B cell (primary cell): Measurements from ENCODE around the gene SLC25A21. TPM values are rescaled to one million over a fixed set of nuclear protein-coding genes. Genes with fewer than 3 reads are reported as not detected.

Experiments used
- ATAC-seq: fragments of 200-7000 bp; cut with Tn5 transposase; one replicate; pipeline ENCODE4 v1.10.0; 2021; ENCODE audit warnings: low read depth, mild to moderate bottlenecking, moderate number of reproducible peaks, moderate library complexity
- CTCF ChIA-PET: fragments of 350-600 bp; sonication (Branson Sonifier 250); formaldehyde crosslinking; loops from one replicate; lab custom pipeline; 2021; ENCODE audit warnings: antibody characterized with exemption, inconsistent platforms; lab: Charles Lee
- POLR2A ChIA-PET: fragments of 350-600 bp; sonication (Branson Sonifier 250); formaldehyde crosslinking; loops from one replicate; lab custom pipeline; 2021; ENCODE audit warnings: antibody characterized with exemption; lab: Charles Lee
- DNase-seq: peaks from one replicate; pipeline ENCODE4 v3.0.0; 2013
- H2AFZ ChIP-seq: 2 replicates; pipeline ENCODE4 v1.6.1; 2012; ENCODE audit warnings: mild to moderate bottlenecking, low read depth, low read length; ENCODE audit not compliant: insufficient read depth, poor library complexity, severe bottlenecking
- H3K27ac ChIP-seq, 2 donors: 1 replicate in 1 of 2; 2 replicates in 1 of 2; pipeline ENCODE4 v1.5.1; 2012 to 2013; ENCODE audit warnings: low read length in 2 of 2, mild to moderate bottlenecking in 2 of 2, moderate library complexity in 1 of 2
- H3K27me3 ChIP-seq, 4 experiments: fragments of 200-600 bp in 1 of 4; sonication (generic) in 1 of 4; replicated peaks in 1 of 4; 1 replicate in 2 of 4; 2 replicates in 2 of 4; pipeline versions ENCODE4 v1.6.1 to v1.7.0; 2013 to 2016; ENCODE audit warnings: low read length in 3 of 4, mild to moderate bottlenecking in 2 of 4, mixed read lengths in 1 of 4, moderate library complexity in 1 of 4; ENCODE audit not compliant: insufficient read depth in 4 of 4, control insufficient read depth in 3 of 4; ENCODE audit errors: control extremely low read depth in 1 of 4
- H3K36me3 ChIP-seq, 2 experiments: replicated peaks in 1 of 2; 1 replicate in 1 of 2; 2 replicates in 1 of 2; pipeline versions ENCODE4 v1.6.1 to v1.7.1; 2013; ENCODE audit warnings: low read length in 1 of 2; ENCODE audit not compliant: insufficient read depth in 2 of 2, control insufficient read depth in 1 of 2; ENCODE audit errors: control extremely low read depth in 1 of 2, extremely low read depth in 1 of 2
- H3K4me1 ChIP-seq, 2 donors: fragments of 200-600 bp in 1 of 2; sonication (generic) in 1 of 2; 1 replicate in 1 of 2; 2 replicates in 1 of 2; pipeline versions ENCODE4 v1.5.1 to v1.6.1; 2013 to 2017; ENCODE audit warnings: low read length in 2 of 2; ENCODE audit not compliant: control insufficient read depth in 2 of 2, insufficient read depth in 2 of 2
- H3K4me2 ChIP-seq: replicated peaks from 2 replicates; pipeline ENCODE3; 2012; ENCODE audit warnings: mild to moderate bottlenecking, low read depth, low read length; ENCODE audit not compliant: poor library complexity, severe bottlenecking
- H3K4me3 ChIP-seq, 5 experiments: fragments of 200-600 bp in 1 of 5; sonication (generic) in 1 of 5; 1 replicate in 3 of 5; 2 replicates in 2 of 5; pipeline versions ENCODE4 v1.5.1 to v1.7.0; 2011 to 2016; ENCODE audit warnings: low read length in 4 of 5, mild to moderate bottlenecking in 4 of 5, low read depth in 2 of 5, control low read depth in 1 of 5, moderate library complexity in 1 of 5; ENCODE audit not compliant: insufficient read depth in 1 of 5; ENCODE audit errors: control extremely low read depth in 1 of 5, extremely low read depth in 1 of 5
- H3K79me2 ChIP-seq: fragments of 200-600 bp; sonication (generic); one replicate; pipeline ENCODE4 v1.6.0; 2016; ENCODE audit warnings: low read length; ENCODE audit not compliant: control insufficient read depth, insufficient read depth
- H3K9ac ChIP-seq: fragments of 200-600 bp; sonication (generic); 2 replicates; pipeline ENCODE4 v1.6.1; 2017; ENCODE audit warnings: mild to moderate bottlenecking, low read length, moderate library complexity
- H3K9me3 ChIP-seq, 3 donors: one replicate each; pipeline versions ENCODE4 v1.6.1 to v1.7.1; 2013; ENCODE audit warnings: low read length in 2 of 3; ENCODE audit not compliant: control insufficient read depth in 2 of 3, insufficient read depth in 1 of 3; ENCODE audit errors: control extremely low read depth in 1 of 3
- H4K20me1 ChIP-seq: 2 replicates; pipeline ENCODE4 v1.6.0; 2012; ENCODE audit warnings: mild to moderate bottlenecking, low read length; ENCODE audit not compliant: insufficient read depth, control insufficient read depth, poor library complexity, severe bottlenecking
- H3K27ac Mint-ChIP-seq: one replicate; pipeline ENCODE4 v1.8.0; 2021; ENCODE audit warnings: mixed read lengths
- H3K27me3 Mint-ChIP-seq: one replicate; pipeline ENCODE4 v1.8.0; 2021; ENCODE audit warnings: mixed read lengths
- H3K4me1 Mint-ChIP-seq: one replicate; pipeline ENCODE4 v1.8.0; 2021; ENCODE audit warnings: mixed read lengths
- H3K4me3 Mint-ChIP-seq: one replicate; pipeline ENCODE4 v1.8.0; 2021; ENCODE audit warnings: mixed read lengths
- H3K9me3 Mint-ChIP-seq: one replicate; pipeline ENCODE4 v1.8.0; 2022; ENCODE audit warnings: mixed read lengths; ENCODE audit not compliant: insufficient read depth
- CTCF ChIP-seq: fragments of 200-600 bp; IDR thresholded peaks from one replicate; pipeline ENCODE4 v1.8.0; 2022; ENCODE audit warnings: antibody characterized with exemption, mild to moderate bottlenecking
- EZH2 ChIP-seq: IDR thresholded peaks from 2 replicates; pipeline ENCODE4 v1.6.1; 2012; ENCODE audit warnings: borderline replicate concordance, low read depth, mild to moderate bottlenecking, moderate library complexity, low read length; ENCODE audit not compliant: insufficient read depth, poor library complexity, severe bottlenecking
- WGBS: methylation state at CpG from one replicate; pipeline ENCODE4 v1.1.5; 2013; ENCODE audit warnings: missing lambda C conversion rate; ENCODE audit not compliant: insufficient coverage; 5-methylcytosine and 5-hydroxymethylcytosine counted together
- intact Hi-C: fragments of 100-400 bp; cut with micrococcal nuclease; formaldehyde crosslinking; loops from one replicate; pipeline ENCODE4 v1.10.0; 2022
- polyA plus RNA-seq: library from polyadenylated mRNA; depleted of rRNA; stranded (reverse); fragments of >200 nt; gene quantifications from 2 replicates; pipeline ENCODE4 v1.2.3, GENCODE V29; 2012
- total RNA-seq, 2 donors: library from RNA; stranded (reverse); fragments of 120-200 nt in 1 of 2; gene quantifications; 1 replicate in 1 of 2; 2 replicates in 1 of 2; pipeline versions ENCODE4 v1.2.3 to v1.2.4, GENCODE V29; 2013 to 2022

Gene SLC25A21
- total and polyA plus RNA-seq, 2 donors (not counting 1 experiment from before 2014, with no cell fraction given) = not detected

GRCh38 chr14:36757734-36758601 is 414.4 kb downstream of the SLC25A21 start:
- H2AFZ ChIP-seq = no peak overlapping the region
- no peak overlapping the region for H3K4me3 ChIP-seq
- TF ChIP-seq EZH2 (no peak), CTCF (no peak)
- no peaks in the 10 kb centered on the region for H4K20me1 ChIP-seq
- H3K27me3 ChIP-seq = no peaks in the 10 kb centered on the region
- H3K4me1 ChIP-seq = no peaks in the 10 kb centered on the region
- 89% methylated on average over 3 of the region's 6 CpGs for WGBS
- ChIA-PET CTCF (no interaction called here), POLR2A (no interaction called here)
- H3K9me3 Mint-ChIP-seq = peaks cover 2% of the 10 kb centered on the region
- no peak overlapping the region for H3K4me3 Mint-ChIP-seq
- no peak overlapping the region for H3K4me2 ChIP-seq
- DNase-seq = no peak
- no peaks in the 10 kb centered on the region for H3K36me3 ChIP-seq
- H3K79me2 ChIP-seq = no peaks in the 10 kb centered on the region
- no peak overlapping the region for H3K27ac ChIP-seq
- H3K4me1 Mint-ChIP-seq = no peaks in the 10 kb centered on the region
- H3K27me3 Mint-ChIP-seq = no peaks in the 10 kb centered on the region
- H3K9me3 ChIP-seq = peaks cover 0 to 4% (median 0%) of the 10 kb centered on the region in 3 donors
- intact Hi-C loops = no loop called here
- H3K27ac Mint-ChIP-seq = no peak overlapping the region
- no peak for ATAC-seq
- no peak overlapping the region for H3K9ac ChIP-seq

GRCh38 chr14:36756226-36756625 is 416.2 kb downstream of the SLC25A21 start:
- DNase-seq (no peak), ATAC-seq (no peak)
- Histone ChIP-seq H3K79me2 (no peaks in the 10 kb centered on the region), H3K27ac (no peak overlapping the region), H3K27me3 (no peaks in the 10 kb centered on the region), H3K4me1 (no peaks in the 10 kb centered on the region), H4K20me1 (no peaks in the 10 kb centered on the region), H3K4me3 (no peak overlapping the region), H2AFZ (no peak overlapping the region), H3K9me3 (peaks cover 0 to 4% (median 0%) of the 10 kb centered on the region in 3 donors), H3K9ac (no peak overlapping the region), H3K4me2 (no peak overlapping the region), H3K36me3 (no peaks in the 10 kb centered on the region)
- no peak overlapping the region for H3K4me3 Mint-ChIP-seq
- intact Hi-C loops = no loop called here
- CTCF ChIA-PET = no interaction called here
- H3K27ac Mint-ChIP-seq = no peak overlapping the region
- POLR2A ChIA-PET = no interaction called here
- H3K9me3 Mint-ChIP-seq = peaks cover 4% of the 10 kb centered on the region
- no peaks in the 10 kb centered on the region for H3K4me1 Mint-ChIP-seq
- H3K27me3 Mint-ChIP-seq = no peaks in the 10 kb centered on the region
- TF ChIP-seq CTCF (no peak), EZH2 (no peak)
- WGBS = 94% methylated on average over 10 of the region's 12 CpGs
